T-helper 1 cell treated with Interleukin-12 subunit alpha and Interleukin-12 subunit beta and Interleukin-4 antibody, amounts not matched to agents 30 μg/mL and 1 μg/mL, for 36 hours (primary cell): ENCODE measurements around the gene TMEM174.

Experiments
- H3K27ac Mint-ChIP-seq: one replicate; pipeline ENCODE4 v1.8.0; 2021; ENCODE audit warnings: mild to moderate bottlenecking, mixed read lengths
- H3K27me3 Mint-ChIP-seq: one replicate; pipeline ENCODE4 v1.8.0; 2021; ENCODE audit warnings: low read depth, mixed read lengths
- H3K36me3 Mint-ChIP-seq: one replicate; pipeline ENCODE4 v1.8.0; 2021; ENCODE audit warnings: low read depth, mixed read lengths
- H3K4me1 Mint-ChIP-seq: one replicate; pipeline ENCODE4 v1.8.0; 2021; ENCODE audit warnings: low read depth, mixed read lengths
- H3K4me3 Mint-ChIP-seq: one replicate; pipeline ENCODE4 v1.8.0; 2021; ENCODE audit warnings: mild to moderate bottlenecking, moderate library complexity, mixed read lengths
- H3K9me3 Mint-ChIP-seq: one replicate; pipeline ENCODE4 v1.8.0; 2021; ENCODE audit warnings: mixed read lengths

Gene TMEM174

GRCh38 chr5:73172951-73173350, at the start of gene TMEM174:
TMEM174 (plus strand) TSS chr5:73173193; CDS start chr5:73173244, 51 bp downstream.
- no peak within 1 kb of the TSS for H3K4me3 Mint-ChIP-seq
- peaks cover 43% of the 10 kb centered on the region for H3K27me3 Mint-ChIP-seq
- H3K36me3 Mint-ChIP-seq, result no peaks in the 10 kb centered on the region
- H3K9me3 Mint-ChIP-seq, result peaks cover 3% of the 10 kb centered on the region
- H3K27ac Mint-ChIP-seq, result no peak within 1 kb of the TSS
- no peaks in the 10 kb centered on the region for H3K4me1 Mint-ChIP-seq

GRCh38 chr5:73125289-73125688, 47.7 kb upstream of the TMEM174 start:
- no peaks in the 10 kb centered on the region for H3K36me3 Mint-ChIP-seq
- no peak overlapping the region for H3K4me3 Mint-ChIP-seq
- H3K9me3 Mint-ChIP-seq, result no peaks in the 10 kb centered on the region
- H3K4me1 Mint-ChIP-seq, result no peaks in the 10 kb centered on the region
- H3K27ac Mint-ChIP-seq, result no peak overlapping the region
- H3K27me3 Mint-ChIP-seq, result peaks cover 41% of the 10 kb centered on the region

- Mint-ChIP-seq H3K27me3 (peaks cover 41% of the 10 kb centered on the region), H3K4me1 (no peaks in the 10 kb centered on the region), H3K9me3 (no peaks in the 10 kb centered on the region), H3K36me3 (no peaks in the 10 kb centered on the region), H3K27ac (no peak overlapping the region), H3K4me3 (no peak overlapping the region)
These were observed 46.6 kb upstream of the TMEM174 start for GRCh38 chr5:73126381-73126780.

GRCh38 chr5:73126957-73127356, 46.0 kb upstream of the TMEM174 start:
- no peak overlapping the region for H3K4me3 Mint-ChIP-seq
- H3K27me3 Mint-ChIP-seq, result peaks cover 35% of the 10 kb centered on the region
- H3K9me3 Mint-ChIP-seq, result no peaks in the 10 kb centered on the region
- H3K36me3 Mint-ChIP-seq, result no peaks in the 10 kb centered on the region
- H3K27ac Mint-ChIP-seq, result no peak overlapping the region
- no peaks in the 10 kb centered on the region for H3K4me1 Mint-ChIP-seq

GRCh38 chr5:73129143-73129542, 43.9 kb upstream of the TMEM174 start:
- H3K27me3 Mint-ChIP-seq, result peaks cover 32% of the 10 kb centered on the region

GRCh38 chr5:73130811-73131210, 42.2 kb upstream of the TMEM174 start:
- no peaks in the 10 kb centered on the region for H3K4me1 Mint-ChIP-seq
- H3K27ac Mint-ChIP-seq, result no peak overlapping the region
- H3K4me3 Mint-ChIP-seq, result no peak overlapping the region
- no peaks in the 10 kb centered on the region for H3K36me3 Mint-ChIP-seq
- peaks cover 36% of the 10 kb centered on the region for H3K27me3 Mint-ChIP-seq
- no peaks in the 10 kb centered on the region for H3K9me3 Mint-ChIP-seq

More at GRCh38 chr5:73129143-73129542, 43.9 kb upstream of the TMEM174 start:
- Mint-ChIP-seq H3K4me1 (no peaks in the 10 kb centered on the region), H3K9me3 (no peaks in the 10 kb centered on the region), H3K36me3 (no peaks in the 10 kb centered on the region), H3K4me3 (no peak overlapping the region), H3K27ac (no peak overlapping the region)

GRCh38 chr5:73131711-73132425, 41.1 kb upstream of the TMEM174 start:
- Mint-ChIP-seq H3K27me3 (peaks cover 36% of the 10 kb centered on the region), H3K4me1 (no peaks in the 10 kb centered on the region), H3K27ac (no peak overlapping the region), H3K9me3 (no peaks in the 10 kb centered on the region), H3K4me3 (no peak overlapping the region), H3K36me3 (no peaks in the 10 kb centered on the region)

- H3K9me3 Mint-ChIP-seq, result no peaks in the 10 kb centered on the region
- H3K4me1 Mint-ChIP-seq, result no peaks in the 10 kb centered on the region
- no peak overlapping the region for H3K4me3 Mint-ChIP-seq
- H3K27me3 Mint-ChIP-seq, result peaks cover 36% of the 10 kb centered on the region
- no peaks in the 10 kb centered on the region for H3K36me3 Mint-ChIP-seq
- no peak overlapping the region for H3K27ac Mint-ChIP-seq
These were observed 40.2 kb upstream of the TMEM174 start for GRCh38 chr5:73132759-73133158.

- peaks cover 31% of the 10 kb centered on the region for H3K27me3 Mint-ChIP-seq
- H3K27ac Mint-ChIP-seq, result no peak overlapping the region
- H3K9me3 Mint-ChIP-seq, result no peaks in the 10 kb centered on the region
These were observed 38.0 kb upstream of the TMEM174 start for GRCh38 chr5:73135021-73135420.

GRCh38 chr5:73135429-73136054, 37.5 kb upstream of the TMEM174 start:
- Mint-ChIP-seq H3K36me3 (no peaks in the 10 kb centered on the region), H3K4me1 (no peaks in the 10 kb centered on the region), H3K27ac (no peak overlapping the region), H3K27me3 (peaks cover 26% of the 10 kb centered on the region), H3K4me3 (no peak overlapping the region), H3K9me3 (no peaks in the 10 kb centered on the region)

More at GRCh38 chr5:73135021-73135420, 38.0 kb upstream of the TMEM174 start:
- Mint-ChIP-seq H3K4me1 (no peaks in the 10 kb centered on the region), H3K4me3 (no peak overlapping the region), H3K36me3 (no peaks in the 10 kb centered on the region)

- H3K27ac Mint-ChIP-seq, result no peak overlapping the region
- no peaks in the 10 kb centered on the region for H3K4me1 Mint-ChIP-seq
- H3K27me3 Mint-ChIP-seq, result peaks cover 25% of the 10 kb centered on the region
- H3K36me3 Mint-ChIP-seq, result no peaks in the 10 kb centered on the region
- H3K9me3 Mint-ChIP-seq, result no peaks in the 10 kb centered on the region
- H3K4me3 Mint-ChIP-seq, result no peak overlapping the region
These were observed 36.9 kb upstream of the TMEM174 start for GRCh38 chr5:73136055-73136562.

- H3K4me3 Mint-ChIP-seq, result no peak overlapping the region
- H3K4me1 Mint-ChIP-seq, result no peaks in the 10 kb centered on the region
- no peaks in the 10 kb centered on the region for H3K36me3 Mint-ChIP-seq
- H3K27me3 Mint-ChIP-seq, result peaks cover 31% of the 10 kb centered on the region
- H3K9me3 Mint-ChIP-seq, result no peaks in the 10 kb centered on the region
- no peak overlapping the region for H3K27ac Mint-ChIP-seq
These were observed 35.1 kb upstream of the TMEM174 start for GRCh38 chr5:73137563-73138530.

GRCh38 chr5:73139485-73139884, 33.5 kb upstream of the TMEM174 start:
- Mint-ChIP-seq H3K36me3 (no peaks in the 10 kb centered on the region), H3K4me3 (no peak overlapping the region), H3K9me3 (no peaks in the 10 kb centered on the region), H3K27ac (no peak overlapping the region), H3K4me1 (no peaks in the 10 kb centered on the region), H3K27me3 (peaks cover 31% of the 10 kb centered on the region)

GRCh38 chr5:73140801-73141200, 32.2 kb upstream of the TMEM174 start:
- H3K4me3 Mint-ChIP-seq, result no peak overlapping the region
- H3K9me3 Mint-ChIP-seq, result no peaks in the 10 kb centered on the region
- no peaks in the 10 kb centered on the region for H3K4me1 Mint-ChIP-seq
- no peaks in the 10 kb centered on the region for H3K36me3 Mint-ChIP-seq
- peaks cover 22% of the 10 kb centered on the region for H3K27me3 Mint-ChIP-seq
- no peak overlapping the region for H3K27ac Mint-ChIP-seq
